GM21737 (cell line): Measurements from ENCODE around the gene MCRS1.

ENCODE experiments used
- ATAC-seq: cut with Tn5 transposase; IDR thresholded peaks from one replicate; pipeline ENCODE4 v1.9.1; 2021; ENCODE audit warnings: mild to moderate bottlenecking, moderate library complexity; ENCODE audit not compliant: unreplicated experiment

Gene MCRS1

DNA sequence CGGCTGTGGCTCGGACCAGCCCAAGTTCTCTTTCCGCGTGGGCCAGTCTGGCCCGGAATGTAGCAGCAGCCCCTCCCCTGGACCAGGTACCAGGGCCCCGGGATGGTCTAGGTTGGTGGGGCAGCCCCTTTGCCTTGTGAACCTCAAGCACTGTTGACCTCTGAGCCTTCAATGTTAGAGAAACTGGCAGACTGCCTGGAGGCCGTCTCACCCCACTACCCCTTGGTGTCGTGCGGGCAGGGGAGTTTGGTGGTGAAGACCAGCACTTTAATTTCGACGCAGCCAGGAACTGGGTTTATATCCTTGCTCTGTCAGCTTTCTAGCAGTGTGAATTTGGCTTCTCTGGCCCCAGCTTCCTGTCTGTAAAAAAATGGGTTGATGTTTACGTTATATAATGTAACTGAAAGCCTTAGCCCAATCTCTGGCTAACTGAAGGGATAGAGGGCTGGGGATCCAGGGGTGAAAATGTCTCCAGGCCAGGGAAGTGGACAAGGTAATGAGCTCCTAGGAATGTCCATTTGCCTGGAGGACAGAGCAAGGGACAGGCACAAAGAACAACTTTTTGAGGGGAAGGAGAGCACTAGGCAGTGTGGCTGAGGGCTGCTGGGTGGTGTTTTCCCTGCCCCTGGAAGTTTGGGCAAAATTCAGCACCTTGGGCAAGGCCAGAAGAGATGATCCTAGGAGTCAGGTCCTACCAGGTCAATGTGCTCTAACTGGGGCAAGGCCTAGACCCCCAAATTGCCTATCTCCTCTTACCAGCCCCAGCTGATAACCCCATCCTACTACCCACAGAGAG is 11.4 kb downstream of the MCRS1 start:
- no peak for ATAC-seq

DNA sequence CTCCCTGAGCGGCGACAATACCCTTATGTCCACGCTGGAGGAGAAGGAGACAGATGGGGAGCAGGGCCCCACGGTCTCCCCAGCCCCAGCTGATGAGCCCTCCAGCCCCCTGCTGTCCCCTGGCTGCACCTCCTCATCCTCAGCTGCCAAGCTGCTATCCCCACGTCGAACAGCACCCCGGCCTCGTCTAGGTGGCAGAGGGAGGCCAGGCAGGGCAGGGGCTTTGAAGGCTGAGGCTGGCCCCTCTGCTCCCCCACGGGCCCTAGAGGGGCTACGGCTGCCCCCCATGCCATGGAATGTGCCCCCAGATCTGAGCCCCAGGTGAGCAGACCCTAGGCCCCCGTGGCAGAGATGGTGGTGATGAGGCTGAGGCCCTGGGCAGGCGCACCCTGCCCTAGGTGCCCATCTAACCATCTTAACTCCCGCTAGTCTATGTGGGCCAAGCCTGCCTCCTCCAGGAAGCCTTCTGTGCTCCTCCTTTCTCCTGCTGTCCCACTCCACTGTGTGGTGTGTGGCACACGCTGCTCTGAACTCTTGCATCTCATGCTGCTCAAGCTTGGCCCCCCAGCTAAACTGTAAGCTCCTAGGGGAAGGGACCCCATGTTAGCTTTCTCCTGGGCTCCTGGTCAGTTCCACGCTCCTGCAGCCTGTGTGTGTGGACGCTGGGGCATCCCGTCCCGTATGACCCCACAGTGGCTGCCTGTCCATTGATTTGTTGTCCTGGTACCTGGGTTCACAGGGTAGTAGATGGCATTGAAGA is 12.1 kb downstream of the MCRS1 start:
- no peak for ATAC-seq

DNA sequence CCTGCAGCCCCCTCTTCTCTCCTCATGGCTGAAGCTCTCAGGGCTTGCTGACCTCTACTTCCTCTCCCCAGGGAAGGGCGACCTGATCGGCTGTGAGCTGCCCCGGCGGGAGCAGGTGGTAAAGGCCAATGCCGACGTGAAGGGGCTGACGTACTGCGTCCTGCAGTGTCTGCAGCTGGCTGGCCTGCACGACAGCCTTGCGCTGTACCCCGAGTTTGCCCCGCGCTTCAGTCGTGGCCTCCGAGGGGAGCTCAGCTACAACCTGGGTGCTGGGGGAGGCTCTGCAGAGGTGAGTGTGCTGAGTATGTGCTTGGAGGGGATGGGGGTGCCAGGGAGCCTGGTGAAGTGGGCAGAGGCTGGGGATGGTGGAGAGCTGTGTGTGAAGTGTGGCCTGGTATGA is 13.7 kb downstream of the MCRS1 start:
- ATAC-seq, result no peak

GRCh38 chr12:49553512-49554088 is 14.3 kb downstream of the MCRS1 start:
- ATAC-seq, result no peak

DNA sequence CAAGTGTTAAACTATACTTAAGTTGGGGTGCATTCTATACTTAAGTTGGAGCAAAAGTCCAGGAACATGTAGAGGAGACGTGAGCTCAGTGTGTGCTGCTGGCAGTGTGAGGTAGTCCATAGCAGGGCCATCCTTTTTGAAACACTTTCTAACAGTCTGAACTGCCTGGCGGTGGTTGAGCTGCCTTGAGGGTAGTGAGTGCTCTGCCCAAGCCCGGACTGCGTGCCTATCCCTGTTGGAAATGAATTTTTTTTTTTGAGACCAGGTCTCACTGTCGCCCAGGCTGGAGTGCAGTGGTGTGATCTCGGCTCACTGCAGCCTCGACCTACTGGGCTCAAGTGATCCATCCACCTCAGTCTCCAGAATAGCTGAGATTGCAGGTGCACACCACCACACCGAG is 15.0 kb downstream of the MCRS1 start:
- ATAC-seq, result no peak

DNA sequence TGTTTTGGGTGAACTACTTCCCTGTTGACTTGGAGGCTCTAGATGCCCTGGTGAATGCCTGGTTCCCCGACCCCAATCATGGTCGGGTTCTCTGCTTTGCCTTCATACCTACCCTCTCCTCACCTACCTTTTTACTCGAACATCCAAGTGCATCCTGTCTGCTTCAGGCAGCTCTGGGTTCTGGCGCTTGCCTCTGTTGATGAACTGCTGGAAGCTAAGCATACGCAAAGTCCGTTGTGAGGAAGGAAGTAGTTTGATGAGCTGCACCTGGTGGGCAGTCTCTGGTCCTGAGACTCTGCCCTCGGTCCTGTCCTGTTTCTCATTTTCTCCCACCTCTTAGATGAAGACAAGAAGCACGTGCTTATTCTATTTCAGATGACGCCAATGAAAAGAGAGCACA is 15.5 kb downstream of the MCRS1 start:
- no peak for ATAC-seq

- no peak for ATAC-seq
Observed at GRCh38 chr12:49552014-49552413, 15.9 kb downstream of the MCRS1 start.

DNA sequence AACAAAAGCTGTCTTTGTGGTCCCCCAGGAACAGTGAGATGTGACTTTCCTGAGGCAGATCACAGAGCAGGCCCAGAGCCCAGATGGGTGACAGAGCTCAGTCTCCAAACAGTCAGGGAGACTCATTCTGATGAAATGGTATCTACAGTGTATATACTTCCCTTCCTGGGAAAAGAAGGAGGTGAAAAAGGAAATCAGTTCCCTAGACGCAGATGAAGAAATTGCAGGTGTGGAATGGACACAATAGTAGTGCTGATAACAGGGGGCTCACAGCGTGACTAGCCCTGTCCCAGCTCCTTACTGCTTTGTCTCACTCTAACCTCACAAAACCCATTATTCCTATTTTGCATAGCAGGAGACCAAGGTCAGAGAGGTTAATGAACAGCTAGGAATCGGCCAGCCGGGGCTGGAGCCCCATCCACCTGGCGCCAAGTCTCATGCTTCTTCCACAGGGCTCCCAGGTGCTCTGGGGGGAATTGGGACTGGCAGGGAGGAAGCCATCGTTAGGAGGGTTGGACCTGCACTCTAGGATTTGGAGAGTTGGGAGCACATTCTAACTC is 17.2 kb downstream of the MCRS1 start:
- ATAC-seq, result no peak

DNA sequence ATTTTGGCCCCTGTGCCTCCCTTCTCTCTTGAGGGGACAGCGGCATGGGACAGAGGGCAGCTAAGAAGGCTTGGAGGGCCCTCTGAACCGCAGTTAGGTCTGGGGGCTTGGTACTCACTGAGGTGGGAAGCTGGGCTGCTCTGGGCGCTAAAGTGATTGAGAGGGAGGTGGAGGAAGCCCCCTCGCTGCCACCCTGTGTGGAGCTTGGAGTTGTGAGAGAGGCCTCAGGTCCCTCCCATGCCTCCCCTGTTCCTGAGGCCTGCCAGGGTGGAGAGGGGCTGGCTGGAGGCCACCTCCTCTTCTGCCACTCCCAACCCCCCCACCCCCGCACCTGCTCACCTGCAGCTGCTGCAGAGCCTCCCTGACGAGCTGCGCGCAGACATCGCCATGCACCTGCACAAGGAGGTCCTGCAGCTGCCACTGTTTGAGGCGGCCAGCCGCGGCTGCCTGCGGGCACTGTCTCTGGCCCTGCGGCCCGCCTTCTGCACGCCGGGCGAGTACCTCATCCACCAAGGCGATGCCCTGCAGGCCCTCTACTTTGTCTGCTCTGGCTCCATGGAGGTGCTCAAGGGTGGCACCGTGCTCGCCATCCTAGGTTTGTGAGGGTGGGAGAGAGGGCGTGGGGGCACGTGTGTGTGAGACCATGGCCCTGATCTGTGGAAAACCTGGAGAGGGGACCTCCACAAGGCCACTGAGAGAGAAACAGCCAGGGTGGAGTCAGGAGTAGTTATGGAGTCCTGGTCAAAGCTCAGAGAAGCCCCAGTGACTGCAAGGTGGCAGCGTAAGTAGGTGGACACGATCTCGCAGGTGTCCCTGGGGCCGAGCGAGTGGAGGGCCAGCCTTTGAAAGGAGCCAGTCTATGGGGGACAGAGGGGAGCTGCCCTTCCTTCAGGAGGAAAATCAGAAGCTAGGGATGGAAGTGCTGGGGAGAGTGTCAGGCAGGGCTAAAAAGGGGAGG is 17.9 kb downstream of the MCRS1 start:
- ATAC-seq, result no peak

- ATAC-seq, result no peak
Observed at GRCh38 chr12:49548822-49549648, 18.9 kb downstream of the MCRS1 start.

DNA sequence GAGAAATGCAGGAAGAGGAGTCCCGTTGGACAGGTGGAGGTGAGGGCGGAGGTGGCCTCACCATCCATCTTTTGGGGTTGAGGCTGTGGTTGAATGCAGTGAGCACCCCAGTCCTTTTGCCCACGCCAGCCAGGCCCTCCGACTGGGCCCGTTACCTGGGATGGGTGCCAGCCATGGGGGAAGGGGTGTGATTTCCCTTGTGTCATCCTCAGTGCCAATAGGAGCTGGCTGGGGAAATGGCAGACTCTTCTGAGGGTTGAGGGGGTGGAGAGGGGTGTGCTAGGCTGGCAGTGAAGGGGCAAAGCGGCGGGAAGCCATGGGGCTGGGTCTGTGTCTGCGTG is 19.5 kb downstream of the MCRS1 start:
- ATAC-seq, result no peak

- ATAC-seq, result no peak
Observed at GRCh38 chr12:49547090-49547690, 20.8 kb downstream of the MCRS1 start.

DNA sequence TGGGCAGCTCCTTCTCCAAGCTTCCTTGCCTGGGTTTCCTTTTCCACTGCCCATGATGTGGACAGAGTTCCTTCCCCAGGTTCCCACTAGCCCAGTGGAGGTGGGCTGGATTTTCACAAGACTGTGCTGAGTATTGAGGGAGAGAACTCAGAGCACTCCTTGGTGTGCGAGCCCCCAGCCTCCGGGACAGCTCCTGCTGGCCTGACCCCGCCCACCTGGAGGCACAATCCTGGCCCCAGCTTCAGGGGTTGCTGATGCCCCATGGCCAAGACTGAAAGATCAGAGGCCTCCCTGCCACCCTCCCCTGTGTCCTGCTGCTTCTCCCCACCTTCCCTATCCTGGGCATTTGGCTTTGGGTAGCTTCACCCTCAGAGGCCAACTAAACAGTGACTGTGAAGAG is 21.5 kb downstream of the MCRS1 start:
- no peak for ATAC-seq

DNA sequence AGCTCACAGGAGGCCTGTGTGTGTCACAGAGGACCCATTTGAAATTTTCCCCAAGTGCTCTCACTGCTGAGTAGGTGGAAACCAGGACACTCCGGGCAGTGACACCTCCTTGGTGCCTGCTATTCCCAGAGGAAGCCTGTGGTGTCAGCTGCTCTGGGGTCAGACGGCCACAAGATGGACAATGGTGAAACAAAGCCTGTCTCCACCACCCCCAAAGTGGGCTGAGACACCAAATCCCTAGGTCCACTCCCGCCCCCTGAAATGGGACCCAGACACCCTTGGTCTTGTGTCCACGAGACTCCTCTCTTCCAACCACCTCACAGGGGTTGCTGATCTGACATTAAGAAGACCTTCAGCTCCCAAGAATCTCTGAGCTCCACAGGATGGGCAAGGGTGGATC is 22.1 kb downstream of the MCRS1 start:
- ATAC-seq, result no peak

DNA sequence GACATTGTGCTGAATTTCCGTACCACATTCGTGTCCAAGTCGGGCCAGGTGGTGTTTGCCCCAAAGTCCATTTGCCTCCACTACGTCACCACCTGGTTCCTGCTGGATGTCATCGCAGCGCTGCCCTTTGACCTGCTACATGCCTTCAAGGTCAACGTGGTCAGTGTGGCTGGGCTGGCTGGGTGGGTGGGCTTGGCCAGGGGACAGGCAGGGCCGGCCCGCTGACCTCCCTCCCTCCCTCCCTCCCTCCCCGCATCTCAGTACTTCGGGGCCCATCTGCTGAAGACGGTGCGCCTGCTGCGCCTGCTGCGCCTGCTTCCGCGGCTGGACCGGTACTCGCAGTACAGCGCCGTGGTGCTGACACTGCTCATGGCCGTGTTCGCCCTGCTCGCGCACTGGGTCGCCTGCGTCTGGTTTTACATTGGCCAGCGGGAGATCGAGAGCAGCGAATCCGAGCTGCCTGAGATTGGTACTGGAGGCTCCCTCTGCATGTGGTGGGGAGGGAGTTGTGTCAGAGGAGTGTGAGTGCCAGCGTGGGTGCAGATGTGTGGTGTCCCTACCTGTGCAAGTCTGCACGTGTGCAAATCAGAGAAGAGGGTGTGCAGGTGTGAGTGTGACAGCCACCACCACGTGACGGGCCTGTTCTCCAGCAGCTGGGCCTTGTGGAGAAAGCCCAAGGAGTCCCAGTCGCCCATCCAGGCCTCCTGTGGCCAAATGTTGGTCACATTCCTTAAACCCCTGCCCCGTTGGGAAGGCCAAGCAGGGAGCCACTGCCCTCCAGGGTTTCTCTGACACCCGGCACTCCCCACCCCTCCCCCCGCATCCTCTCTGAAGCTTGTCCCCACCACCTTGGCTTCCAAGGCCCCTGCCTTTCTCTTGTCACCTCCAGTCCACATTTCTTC is 23.8 kb downstream of the MCRS1 start:
- ATAC-seq, result no peak

DNA sequence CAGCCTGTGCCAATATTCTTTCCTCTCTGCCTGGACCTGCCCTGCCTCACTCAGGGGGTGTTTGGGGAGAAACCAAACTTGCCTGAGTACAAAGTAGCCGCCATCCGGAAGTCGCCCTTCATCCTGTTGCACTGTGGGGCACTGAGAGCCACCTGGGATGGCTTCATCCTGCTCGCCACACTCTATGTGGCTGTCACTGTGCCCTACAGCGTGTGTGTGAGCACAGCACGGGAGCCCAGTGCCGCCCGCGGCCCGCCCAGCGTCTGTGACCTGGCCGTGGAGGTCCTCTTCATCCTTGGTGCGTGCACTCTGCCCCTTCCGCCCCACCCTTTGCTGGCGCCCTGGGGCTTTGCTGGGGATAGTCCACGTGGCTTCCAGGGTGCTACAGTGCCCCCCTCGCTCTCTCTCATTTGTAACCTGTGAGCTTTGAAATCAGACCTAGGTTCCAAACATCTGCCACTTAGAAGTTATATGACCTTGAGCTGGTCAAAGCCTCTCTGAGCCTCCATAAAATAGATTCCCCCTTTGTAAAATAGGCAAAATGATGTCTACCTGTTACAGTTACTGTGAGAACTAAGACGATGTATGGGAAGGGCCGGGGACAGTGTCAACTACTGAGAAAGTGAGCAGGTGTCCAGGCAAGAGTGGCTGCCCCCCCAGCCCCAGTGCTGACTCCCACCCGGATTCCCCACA is 24.6 kb downstream of the MCRS1 start:
- no peak for ATAC-seq

DNA sequence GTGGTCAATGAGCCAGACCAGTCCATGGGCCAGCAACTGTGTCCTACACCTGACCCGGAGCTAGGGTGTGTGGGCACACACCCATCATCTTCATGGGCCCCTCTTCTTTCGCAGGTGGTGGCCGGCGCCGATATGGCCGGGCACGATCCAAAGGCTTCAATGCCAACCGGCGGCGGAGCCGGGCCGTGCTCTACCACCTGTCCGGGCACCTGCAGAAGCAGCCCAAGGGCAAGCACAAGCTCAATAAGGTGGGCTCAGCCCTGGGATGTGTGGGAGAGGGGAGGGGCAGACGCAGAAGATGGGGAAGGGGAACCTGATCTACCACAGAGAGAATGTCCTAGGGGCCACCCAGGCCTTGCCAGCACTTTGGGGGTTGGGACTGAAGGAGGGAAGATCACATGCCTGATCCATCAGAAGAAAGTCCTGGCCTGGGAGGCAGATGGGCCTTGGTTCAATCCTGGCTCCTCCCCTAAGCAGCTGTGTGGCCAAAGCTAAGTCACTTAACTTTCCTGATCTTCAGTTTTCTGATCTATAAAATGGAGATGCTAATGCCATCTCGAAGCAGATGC is 25.3 kb downstream of the MCRS1 start:
- ATAC-seq, result no peak
